SK-N-MC (cell line): ENCODE measurements around the gene CTNNB1.

Experiments used
- DNase-seq: peaks from one replicate; pipeline ENCODE4 v3.0.0-alpha.2; 2011; ENCODE audit warnings: low read depth, low spot score
- H3K27ac ChIP-seq: fragments of 200-600 bp; sonication (generic); 2 replicates; pipeline ENCODE4 v1.5.1; 2016; ENCODE audit warnings: mixed run types
- H3K36me3 ChIP-seq: fragments of 200-600 bp; sonication (generic); 2 replicates; pipeline ENCODE4 v1.6.1; 2017; ENCODE audit warnings: antibody characterized with exemption, low read length, mixed read lengths; ENCODE audit not compliant: insufficient read depth
- H3K4me3 ChIP-seq: fragments of 200-600 bp; sonication (generic); 2 replicates; pipeline ENCODE4 v1.5.1; 2016
- H3K9ac ChIP-seq: fragments of 200-600 bp; sonication (generic); 2 replicates; pipeline ENCODE4 v1.8.0; 2017; ENCODE audit warnings: mixed run types, mixed read lengths; ENCODE audit not compliant: insufficient read length
- H3K9me3 ChIP-seq: fragments of 200-600 bp; sonication (generic); 2 replicates; pipeline ENCODE4 v1.6.1; 2017; ENCODE audit warnings: low read depth, mild to moderate bottlenecking, antibody characterized with exemption, low read length, moderate library complexity, mixed read lengths
- EZH2 ChIP-seq: fragments of 200-600 bp; sonication (generic); IDR thresholded peaks from one replicate; pipeline ENCODE4 v1.6.1; 2017; ENCODE audit warnings: antibody characterized with exemption
- FOXP2 ChIP-seq: optimal IDR thresholded peaks from 2 replicates; pipeline ENCODE3; 2011; ENCODE audit warnings: mild to moderate bottlenecking, moderate library complexity; ENCODE audit not compliant: insufficient read depth; ENCODE audit errors: extremely low read length, control extremely low read depth
- POLR2AphosphoS5 ChIP-seq: IDR thresholded peaks from 2 replicates; pipeline ENCODE4 v1.6.1; 2012; ENCODE audit warnings: mild to moderate bottlenecking, low read depth, low read length, borderline replicate concordance

CTNNB1 gene

DNA sequence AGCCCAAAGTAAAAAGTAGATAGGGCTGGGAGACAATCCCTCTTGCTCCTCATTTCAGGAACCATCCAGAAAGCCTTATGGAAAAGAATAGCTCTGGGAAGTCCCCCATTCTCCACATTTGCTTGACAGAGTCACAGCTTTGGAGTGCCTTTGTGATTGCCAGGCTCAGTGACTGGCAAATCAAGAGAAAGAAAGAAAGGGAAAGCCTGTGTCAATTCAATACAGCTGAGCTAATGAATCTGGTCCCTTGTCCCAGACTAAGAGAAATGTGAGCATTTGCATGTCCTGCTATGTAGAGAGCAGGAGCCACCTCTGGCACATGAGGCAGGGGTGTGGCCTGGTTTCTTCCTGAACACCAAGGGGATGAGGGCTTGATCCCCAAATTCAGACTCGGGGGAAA is 14.9 kb upstream of the CTNNB1 start:
- no peak overlapping the region for H3K27ac ChIP-seq
- TF ChIP-seq EZH2 (no peak), FOXP2 (no peak), POLR2AphosphoS5 (no peak)
- no peak overlapping the region for H3K9ac ChIP-seq
- no peaks in the 10 kb centered on the region for H3K36me3 ChIP-seq
- H3K4me3 ChIP-seq: no peak overlapping the region
- H3K9me3 ChIP-seq: no peaks in the 10 kb centered on the region
- DNase-seq: no peak

- no peak for DNase-seq
- H3K27ac ChIP-seq: no peak overlapping the region
- H3K4me3 ChIP-seq: no peak overlapping the region
- H3K9me3 ChIP-seq: no peaks in the 10 kb centered on the region
- no peak overlapping the region for H3K9ac ChIP-seq
- TF ChIP-seq FOXP2 (no peak), POLR2AphosphoS5 (no peak), EZH2 (no peak)
- no peaks in the 10 kb centered on the region for H3K36me3 ChIP-seq
These were observed 13.0 kb upstream of the CTNNB1 start for GRCh38 chr3:41186297-41186696.

DNA sequence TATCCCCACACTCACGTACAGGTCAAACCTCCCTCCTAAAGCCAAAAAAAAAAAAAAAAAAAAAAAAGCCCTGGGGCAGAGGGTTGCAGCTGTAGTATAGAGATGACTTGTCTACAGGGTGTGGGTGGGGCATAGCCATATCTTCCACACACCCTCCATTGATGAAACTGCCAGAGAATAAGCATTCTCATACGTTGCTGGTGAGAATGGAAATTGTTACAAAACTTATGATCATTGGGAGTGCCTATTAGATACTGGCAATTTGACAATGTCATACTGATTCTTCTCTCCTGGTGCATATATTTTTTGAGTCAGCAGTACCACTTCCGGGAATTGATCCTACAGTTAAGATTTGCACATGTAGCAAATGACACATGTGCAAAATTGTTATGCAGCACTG is 11.0 kb upstream of the CTNNB1 start:
- TF ChIP-seq POLR2AphosphoS5: no peak
- TF ChIP-seq FOXP2: no peak
- no peak for TF ChIP-seq EZH2
- H3K9me3 ChIP-seq: no peaks in the 10 kb centered on the region
- H3K36me3 ChIP-seq: no peaks in the 10 kb centered on the region
- no peak overlapping the region for H3K4me3 ChIP-seq
- H3K9ac ChIP-seq: no peak overlapping the region
- no peak overlapping the region for H3K27ac ChIP-seq
- DNase-seq: no peak

DNA sequence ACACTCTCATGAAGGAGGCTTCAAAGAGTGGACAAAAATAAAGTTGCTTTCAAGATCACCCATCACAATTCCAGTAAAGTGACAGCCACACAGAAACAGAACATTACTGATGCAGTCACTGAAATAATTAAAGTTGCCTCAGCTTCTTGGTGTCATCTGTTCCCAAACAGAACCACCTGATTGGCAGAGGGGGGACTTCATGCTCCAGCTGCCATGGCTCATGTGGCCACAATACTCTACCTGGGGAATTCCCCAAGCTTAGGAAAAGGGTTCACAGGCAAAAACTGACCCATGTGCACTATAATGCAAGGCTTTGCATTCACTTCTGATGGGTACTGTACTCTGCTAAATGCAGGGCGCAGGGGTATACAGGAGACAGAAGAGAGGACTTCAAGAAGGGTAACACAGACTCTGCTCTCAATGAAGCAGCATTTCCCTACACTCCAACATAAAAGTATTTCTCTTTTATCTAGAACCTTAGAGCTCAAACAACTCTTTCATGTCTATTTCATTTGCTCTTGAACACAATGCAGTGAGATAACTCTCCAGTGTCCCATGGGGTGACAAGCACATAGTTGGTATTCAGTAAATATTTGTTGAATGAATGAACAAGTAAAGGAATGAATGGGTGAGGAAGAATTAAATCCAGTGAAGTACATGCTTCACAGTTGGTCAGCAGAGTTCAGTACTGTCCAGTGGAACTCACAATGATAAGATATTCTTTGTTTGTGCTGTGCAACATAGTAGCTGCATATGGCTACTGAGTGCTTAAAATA is 8.6 kb upstream of the CTNNB1 start:
- H3K9me3 ChIP-seq: no peaks in the 10 kb centered on the region
- no peak overlapping the region for H3K27ac ChIP-seq
- TF ChIP-seq EZH2 (no peak), POLR2AphosphoS5 (no peak), FOXP2 (no peak)
- H3K9ac ChIP-seq: no peak overlapping the region
- no peak overlapping the region for H3K4me3 ChIP-seq
- no peaks in the 10 kb centered on the region for H3K36me3 ChIP-seq
- DNase-seq: no peak

- TF ChIP-seq EZH2 (no peak), FOXP2 (no peak), POLR2AphosphoS5 (no peak)
- DNase-seq: no peak
- Histone ChIP-seq H3K4me3 (no peak overlapping the region), H3K36me3 (no peaks in the 10 kb centered on the region), H3K9me3 (no peaks in the 10 kb centered on the region), H3K9ac (no peak overlapping the region), H3K27ac (no peak overlapping the region)
These were observed 6.4 kb upstream of the CTNNB1 start for GRCh38 chr3:41192885-41193284.

GRCh38 chr3:41193794-41194539 is 5.3 kb upstream of the CTNNB1 start:
- H3K27ac ChIP-seq: no peak overlapping the region
- no peaks in the 10 kb centered on the region for H3K36me3 ChIP-seq
- TF ChIP-seq FOXP2 (no peak), EZH2 (no peak), POLR2AphosphoS5 (no peak)
- H3K9ac ChIP-seq: no peak overlapping the region
- H3K4me3 ChIP-seq: no peak overlapping the region
- no peak for DNase-seq
- no peaks in the 10 kb centered on the region for H3K9me3 ChIP-seq

DNA sequence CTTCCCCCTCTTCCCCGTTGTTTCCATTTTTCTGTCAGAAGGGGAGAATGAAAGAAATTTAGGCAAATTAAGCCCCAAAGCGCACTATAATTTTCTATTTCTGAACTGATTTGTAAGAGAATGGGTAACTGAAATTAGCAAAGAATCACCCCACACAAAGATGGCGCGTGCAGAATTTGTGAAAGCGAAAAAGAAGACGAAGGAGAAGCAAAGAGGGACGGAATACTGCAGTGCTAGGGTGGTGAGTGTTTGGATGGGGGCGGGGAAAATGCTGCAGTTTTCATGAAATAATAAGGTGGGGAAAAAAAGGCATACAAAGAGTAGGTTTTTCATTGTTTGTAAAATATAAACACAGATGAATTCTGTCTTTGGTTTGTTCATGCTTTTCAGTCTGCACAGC is 4.6 kb upstream of the CTNNB1 start:
- H3K36me3 ChIP-seq: no peaks in the 10 kb centered on the region
- DNase-seq: no peak
- H3K9ac ChIP-seq: no peak overlapping the region
- H3K27ac ChIP-seq: no peak overlapping the region
- H3K9me3 ChIP-seq: no peaks in the 10 kb centered on the region
- H3K4me3 ChIP-seq: no peak overlapping the region
- TF ChIP-seq FOXP2 (no peak), EZH2 (no peak), POLR2AphosphoS5 (no peak)

- TF ChIP-seq EZH2 (no peak), FOXP2 (no peak), POLR2AphosphoS5 (no peak)
- no peak for DNase-seq
- Histone ChIP-seq H3K4me3 (no peak overlapping the region), H3K9me3 (no peaks in the 10 kb centered on the region), H3K9ac (no peak overlapping the region), H3K27ac (no peak overlapping the region), H3K36me3 (no peaks in the 10 kb centered on the region)
These were observed 3.4 kb upstream of the CTNNB1 start for GRCh38 chr3:41195946-41196345.
